NCI-H2081 treated with DMSO at 0.1 percent for 48 hours (cell line): Measurements from ENCODE around the gene PLCB3.

Experiments
- DNase-seq: peaks from one replicate; lab custom pipeline; 2025; lab: John Stamatoyannopoulos, UW

The PLCB3 gene

DNA sequence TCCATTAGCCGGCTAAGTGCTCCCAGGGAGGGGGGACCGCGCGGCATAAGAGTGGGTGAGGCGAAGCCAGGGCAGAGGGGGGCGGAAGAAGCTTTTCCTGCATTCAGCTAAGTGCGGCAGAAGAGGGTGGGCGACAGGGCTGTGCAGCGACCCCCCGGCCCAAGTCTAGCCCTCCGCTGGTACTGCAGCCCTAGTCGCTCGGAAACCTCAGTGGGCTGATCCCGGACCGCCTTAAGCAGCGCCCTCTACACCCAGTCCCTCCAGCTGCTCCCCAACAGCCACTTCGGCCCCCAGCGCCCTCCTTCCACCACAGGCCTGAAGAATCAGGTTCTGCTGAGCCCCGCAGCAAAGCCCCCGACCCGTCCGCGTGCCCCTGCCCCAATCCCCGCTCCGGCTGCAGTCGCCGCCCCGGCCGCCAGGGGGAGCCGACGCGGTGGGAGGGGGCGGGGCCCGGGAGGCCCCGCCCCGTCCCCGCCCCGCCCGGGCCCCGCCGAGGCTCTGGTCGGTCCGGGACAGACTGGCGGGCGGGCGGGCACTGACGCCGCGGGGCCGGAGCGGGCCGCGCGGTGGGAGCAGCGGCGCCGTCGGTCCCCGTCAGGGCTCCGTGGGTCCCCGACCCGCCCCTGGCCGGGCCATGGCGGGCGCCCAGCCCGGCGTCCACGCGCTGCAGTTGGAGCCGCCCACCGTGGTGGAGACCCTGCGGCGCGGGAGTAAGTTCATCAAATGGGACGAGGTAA lies at the start of gene PLCB3:
Gene PLCB3 (plus strand): TSS at position 515 of the 737 bp plus-strand sequence. CDS start 120 bp downstream, at position 635.
- no peak for DNase-seq

DNA sequence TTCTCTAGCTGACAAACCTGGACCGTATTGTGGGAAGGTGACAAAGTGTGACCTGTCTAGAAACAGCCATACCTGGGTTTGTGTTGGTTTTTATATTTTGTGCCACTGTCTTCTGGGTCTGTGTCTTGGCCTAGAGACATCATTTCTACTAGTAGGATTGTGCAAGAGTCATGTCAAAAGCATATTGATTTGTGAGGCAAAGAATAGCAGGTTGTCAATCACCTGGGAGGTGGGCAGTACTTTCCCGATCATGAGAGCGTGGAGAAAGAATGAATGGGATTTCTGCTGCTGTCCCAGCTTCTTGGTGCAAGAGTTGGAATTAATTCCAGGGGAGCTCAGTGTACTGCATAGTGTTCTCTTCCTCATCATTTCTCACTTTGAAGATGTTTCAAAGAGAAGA lies 49.8 kb upstream of the PLCB3 start:
- no peak for DNase-seq

DNA sequence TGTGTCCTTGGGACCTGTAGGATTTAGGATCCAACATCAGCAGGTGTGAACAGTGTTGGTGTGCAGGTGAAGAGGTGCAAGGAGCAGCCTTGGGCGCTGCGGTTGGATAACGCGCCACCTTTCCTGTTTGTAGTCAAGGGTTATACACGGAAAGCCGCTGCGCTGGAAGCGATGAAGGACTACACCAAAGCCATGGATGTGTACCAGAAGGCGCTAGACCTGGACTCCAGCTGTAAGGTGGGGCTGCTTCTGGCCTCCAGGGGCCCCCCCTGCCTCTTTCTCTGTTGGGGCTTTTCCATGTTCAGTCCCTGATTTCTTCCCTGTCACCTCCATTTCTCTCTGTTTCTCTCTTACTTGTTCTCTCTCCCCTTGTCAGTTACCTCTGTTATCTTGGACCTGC lies 48.3 kb upstream of the PLCB3 start:
- no peak for DNase-seq

DNA sequence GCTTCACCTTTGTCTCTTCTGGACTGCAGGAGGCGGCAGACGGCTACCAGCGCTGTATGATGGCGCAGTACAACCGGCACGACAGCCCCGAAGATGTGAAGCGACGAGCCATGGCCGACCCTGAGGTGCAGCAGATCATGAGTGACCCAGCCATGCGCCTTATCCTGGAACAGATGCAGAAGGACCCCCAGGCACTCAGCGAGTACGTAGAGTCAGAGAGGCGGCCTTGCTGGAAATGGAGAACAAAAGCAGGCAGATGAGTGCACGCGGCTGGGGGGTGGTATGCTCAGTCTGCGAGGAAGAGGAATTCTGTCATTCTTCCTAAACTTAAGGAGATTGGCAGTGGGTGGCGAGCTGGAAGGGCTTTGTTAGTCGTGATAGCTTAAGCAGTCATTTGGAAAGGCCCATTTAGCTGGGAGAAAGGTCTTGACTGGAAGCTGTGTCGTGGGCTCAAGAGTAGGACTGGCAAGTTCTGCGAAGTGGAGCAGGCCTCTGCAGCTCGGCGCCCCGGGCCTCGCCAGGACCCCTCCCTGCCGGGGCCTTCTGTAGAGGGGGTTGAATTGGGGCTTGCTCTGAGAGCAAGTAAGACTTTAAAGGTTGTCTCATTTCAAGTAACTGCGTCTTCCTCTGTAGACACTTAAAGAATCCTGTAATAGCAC lies 47.8 kb upstream of the PLCB3 start:
- no peak for DNase-seq

DNA sequence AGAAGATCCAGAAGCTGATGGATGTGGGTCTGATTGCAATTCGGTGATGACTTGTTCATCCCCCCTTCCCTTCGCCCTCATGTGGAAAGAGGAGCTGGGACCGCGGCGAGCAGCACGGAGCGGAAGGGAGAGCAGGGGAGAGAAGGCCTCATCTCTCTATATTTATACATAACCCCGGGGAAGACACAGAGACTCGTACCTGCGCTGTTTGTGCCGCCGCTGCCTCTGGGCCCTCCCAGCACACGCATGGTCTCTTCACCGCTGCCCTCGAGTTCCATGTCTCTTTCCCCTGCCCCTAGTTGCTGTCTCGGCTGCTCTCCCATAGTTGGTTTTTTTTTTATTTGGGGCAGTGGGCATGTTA lies 47.3 kb upstream of the PLCB3 start:
- no peak for DNase-seq

DNA sequence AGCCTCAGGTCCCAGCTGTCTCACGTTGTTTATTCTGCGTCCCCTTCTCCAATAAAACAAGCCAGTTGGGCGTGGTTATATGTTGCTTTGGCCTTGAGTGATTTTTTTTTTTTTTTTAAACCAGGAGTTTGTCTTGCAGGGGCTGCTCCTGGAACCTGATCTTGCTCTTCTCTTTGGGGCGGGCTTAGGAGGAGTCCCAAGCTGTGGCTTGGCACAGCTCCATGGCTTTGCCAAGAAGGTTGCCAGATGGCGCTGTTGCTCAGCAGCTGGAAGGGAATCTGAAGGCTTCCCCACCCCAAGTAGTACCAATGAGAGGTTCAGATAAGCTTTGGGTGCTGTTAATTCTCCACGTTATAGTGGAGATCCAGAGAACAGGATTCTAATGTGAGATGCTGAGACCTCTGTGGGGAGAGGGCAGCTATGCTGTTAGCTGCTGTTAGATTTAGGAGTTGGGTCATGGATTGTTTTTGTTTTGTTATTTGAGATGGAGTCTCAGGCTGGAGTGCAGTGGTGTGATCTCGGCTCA lies 46.8 kb upstream of the PLCB3 start:
- no peak for DNase-seq

DNA sequence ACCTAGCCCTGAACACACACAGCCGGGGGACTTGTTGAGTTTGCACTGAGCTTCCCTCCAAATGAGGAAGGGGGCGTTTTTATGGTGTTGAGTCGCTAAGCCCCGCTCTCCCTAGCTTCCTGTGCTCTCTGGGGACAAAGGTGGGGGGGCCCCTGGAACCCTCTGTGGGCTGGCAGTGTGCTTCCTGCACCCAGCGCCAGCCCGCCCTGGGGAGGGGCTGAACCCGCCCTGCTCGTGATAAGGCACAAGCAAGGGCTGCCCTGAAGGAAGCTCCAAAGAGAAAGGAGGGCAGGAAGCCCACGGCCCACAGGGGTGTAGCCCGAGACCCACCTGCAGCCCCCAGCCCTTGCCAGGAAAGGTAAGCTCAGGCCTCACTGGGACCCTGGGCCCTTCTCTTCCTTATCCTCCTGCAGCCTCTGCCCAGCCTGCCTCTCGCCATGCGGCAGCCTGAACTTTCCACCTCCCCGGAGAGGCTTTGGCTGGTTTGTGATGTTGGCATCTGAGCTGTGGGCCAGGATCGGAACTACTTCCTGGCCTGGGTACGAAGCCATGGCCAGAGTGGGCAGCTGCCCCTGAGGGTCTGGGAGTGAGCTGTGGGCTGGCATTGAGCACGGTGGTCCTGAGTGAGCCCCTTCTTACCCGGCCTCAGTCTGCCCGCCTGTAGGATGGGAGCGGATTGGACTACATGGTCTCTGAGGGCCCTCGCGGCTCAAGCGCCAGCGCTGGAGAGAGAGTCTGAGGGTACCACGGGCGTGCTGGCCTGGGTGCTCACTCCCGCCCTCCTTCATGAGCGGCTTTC lies 44.7 kb upstream of the PLCB3 start, which contains the start of gene FERMT3:
Gene FERMT3 (plus strand): TSS at position 265 of the 799 bp plus-strand sequence. CDS start 644 bp downstream, outside the sequence.
- no peak for DNase-seq

DNA sequence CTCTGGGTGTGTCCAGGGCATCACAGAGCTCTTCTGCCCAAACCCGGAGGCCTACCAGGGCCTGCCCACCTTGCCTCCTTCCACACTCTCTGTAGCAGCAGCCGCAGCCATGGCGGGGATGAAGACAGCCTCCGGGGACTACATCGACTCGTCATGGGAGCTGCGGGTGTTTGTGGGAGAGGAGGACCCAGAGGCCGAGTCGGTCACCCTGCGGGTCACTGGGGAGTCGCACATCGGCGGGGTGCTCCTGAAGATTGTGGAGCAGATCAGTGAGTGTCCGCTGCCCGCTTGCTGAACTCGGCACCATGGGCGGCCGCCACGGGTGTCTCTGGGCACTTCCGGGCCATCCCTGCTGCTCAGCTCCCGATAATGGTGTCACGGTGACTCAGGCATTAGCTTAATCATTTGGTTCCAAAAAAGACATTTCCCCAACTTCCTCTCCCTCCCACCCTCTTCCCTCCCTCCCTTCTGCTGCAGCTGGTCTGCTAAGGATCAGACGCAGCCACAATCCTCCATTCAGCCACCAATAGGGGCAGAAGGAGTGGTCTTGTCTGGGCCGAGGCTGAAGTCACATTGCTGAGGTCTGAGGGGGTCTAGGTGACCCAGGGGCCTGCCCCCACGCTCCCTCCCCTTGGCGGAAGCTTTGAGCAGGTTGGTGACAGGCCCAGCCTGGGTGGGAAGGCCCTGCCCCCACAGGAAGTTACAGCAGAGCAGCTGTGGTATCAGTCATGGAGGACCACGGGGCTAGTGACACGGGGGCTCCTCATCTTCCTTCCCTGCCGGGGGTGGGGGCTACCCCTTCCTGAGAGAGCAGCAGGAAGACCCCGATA lies 43.9 kb upstream of the PLCB3 start:
- DNase-seq: no peak

DNA sequence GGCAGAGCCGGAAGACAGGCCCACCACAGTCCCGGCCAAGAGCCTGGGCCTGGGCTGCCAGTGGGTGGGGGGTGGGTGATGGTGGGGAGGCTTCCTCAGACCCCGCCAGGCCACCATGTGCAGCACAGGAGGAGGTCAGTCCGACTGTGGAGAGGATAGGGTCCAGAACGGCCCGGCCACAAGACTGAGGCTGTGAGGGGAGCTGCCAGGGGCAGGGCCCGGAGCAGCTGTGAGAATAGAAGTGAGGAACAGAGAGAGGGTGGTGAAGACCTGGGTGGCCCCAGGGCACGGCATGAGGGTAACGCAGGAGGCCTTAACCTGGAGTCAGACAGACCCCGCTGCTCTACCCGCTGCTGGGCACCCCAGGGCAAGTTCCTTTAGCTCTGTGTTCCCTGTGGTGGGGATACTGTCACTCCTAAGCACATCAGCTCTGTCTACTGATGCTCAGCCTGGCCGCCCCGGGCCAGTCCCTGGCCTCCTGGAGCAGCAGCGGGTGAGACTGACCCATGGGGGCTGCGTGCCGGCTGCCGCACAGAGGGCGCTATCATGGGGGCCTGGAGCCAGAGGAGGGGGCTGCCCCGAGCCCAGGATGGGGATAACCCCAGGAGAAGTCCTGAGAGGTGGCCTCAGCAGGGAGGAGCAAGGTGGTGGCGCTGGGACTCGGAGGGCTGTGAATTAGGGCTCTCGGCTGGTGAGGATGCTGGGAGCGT lies 43.1 kb upstream of the PLCB3 start:
- no peak for DNase-seq

DNA sequence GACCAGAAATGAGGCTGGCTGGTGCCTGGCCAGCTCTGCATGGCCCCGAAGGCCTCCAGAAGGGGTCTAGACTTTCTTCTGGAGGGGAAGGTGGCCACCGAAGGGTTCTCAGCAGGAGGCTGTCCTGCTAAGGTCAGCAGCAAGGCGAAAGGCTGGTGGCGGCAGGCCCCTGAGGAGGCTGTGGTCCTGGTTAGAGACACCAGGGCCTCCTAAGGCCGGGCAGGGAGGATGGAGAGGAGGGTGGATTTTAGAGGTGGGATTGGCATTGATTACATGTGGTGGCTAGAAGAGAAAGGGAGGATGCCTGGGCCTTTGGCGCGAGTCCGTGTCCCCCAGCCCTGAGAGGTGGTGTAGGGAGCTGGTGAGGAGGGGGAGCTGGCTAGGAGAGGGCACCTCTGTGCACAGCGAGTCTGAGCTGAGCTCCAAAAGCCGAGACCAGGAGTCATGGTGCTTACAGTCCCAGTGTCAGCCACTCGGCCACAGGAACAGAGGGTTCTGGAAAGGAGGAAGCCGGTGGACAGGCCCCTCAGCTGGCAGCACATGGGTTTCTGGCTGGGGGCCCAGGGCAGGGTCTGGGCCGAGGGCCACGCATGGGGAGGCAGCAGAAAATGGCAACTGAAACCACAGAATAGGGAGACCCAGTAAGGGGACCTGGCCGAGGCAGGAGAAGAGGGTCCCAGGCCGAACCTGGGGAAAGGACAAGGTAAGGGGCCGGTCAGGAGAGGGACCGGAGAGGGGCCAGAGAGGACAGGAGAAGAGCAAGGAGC lies 42.4 kb upstream of the PLCB3 start:
- no peak for DNase-seq

DNA sequence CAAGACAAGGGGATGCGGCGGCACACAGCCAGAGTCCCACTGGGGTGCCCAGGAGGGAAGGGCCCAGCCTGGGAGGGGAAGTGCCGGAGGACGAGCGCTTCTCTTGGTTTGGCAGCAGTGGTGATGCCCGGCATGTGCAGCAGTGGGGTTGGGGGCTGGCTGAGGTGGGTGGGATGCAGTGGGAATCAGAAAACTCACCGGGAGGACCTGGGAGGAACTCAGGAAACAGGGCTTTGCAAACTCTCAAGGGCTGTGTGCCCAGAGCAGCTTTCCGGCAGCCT lies 41.8 kb upstream of the PLCB3 start:
- DNase-seq: no peak

DNA sequence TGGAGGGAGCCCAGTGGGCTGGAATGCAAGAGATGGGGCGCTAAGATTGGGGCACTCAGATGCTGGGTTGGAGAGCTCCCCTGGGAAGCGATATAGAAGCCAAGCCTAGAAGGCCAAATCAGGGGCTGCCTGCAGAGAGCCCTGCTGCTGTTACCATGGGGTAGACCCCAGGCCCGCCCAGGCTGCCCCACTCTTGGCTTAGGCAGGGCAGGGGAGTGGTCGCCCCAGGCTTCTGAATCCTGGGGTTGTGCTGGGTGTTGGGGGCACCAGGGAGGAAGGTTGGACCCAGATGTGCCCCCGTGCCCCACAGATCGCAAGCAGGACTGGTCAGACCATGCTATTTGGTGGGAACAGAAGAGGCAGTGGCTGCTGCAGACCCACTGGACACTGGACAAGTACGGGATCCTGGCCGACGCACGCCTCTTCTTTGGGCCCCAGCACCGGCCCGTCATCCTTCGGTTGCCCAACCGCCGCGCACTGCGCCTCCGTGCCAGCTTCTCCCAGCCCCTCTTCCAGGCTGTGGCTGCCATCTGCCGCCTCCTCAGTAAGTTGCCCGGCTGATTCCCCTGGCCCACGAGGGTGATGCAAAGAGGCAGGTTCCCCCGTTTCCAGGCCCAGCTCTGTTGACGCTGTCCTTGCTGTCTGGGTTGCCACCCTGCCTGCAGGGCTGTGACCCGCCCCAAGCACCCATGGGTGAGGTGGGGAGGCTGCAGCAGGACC lies 40.9 kb upstream of the PLCB3 start:
- no peak for DNase-seq

DNA sequence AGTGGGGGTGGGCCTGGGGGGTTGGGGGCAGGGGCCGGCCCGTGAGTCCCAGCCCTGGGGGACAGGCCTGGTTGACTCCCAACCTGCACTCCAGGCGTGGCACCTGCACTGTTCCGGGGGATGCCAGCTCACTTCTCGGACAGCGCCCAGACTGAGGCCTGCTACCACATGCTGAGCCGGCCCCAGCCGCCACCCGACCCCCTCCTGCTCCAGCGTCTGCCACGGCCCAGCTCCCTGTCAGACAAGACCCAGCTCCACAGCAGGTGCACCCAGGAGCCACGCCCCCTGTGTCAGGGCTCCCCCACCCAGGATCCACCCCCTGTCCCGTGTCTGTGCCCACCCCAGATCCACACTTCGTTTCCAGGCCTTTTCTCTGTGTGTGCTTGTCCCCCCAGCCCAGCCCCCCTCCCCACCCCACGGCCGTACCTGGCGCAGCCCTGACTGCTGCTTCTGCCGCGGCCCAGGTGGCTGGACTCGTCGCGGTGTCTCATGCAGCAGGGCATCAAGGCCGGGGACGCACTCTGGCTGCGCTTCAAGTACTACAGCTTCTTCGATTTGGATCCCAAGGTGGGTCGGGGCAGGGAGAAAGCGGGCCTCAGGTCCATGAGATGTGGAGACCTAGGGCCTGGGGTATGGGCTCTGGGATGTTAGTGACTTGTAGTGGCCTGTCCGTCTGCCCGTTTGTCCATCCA lies 40.0 kb upstream of the PLCB3 start:
- DNase-seq: no peak

DNA sequence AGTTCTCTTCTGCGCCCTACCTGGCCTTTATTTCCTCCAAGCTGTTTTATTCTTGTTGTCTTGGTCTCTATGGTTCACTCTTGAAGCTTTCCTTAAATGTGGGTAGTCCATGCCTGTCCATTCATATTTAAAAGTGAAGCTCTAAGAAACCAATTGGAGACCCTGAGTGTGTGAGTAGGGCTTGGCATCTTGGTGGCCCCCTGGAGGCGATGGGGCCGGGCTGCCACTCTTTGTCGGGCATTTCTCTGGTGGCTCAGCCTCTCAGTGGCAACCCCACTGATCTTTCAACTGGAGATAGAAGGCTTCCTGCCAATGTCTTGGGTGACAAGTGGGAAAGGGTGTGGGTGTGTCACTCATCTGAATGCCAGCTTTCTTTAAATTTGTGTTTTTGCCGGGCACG lies 34.5 kb upstream of the PLCB3 start:
- DNase-seq: no peak

DNA sequence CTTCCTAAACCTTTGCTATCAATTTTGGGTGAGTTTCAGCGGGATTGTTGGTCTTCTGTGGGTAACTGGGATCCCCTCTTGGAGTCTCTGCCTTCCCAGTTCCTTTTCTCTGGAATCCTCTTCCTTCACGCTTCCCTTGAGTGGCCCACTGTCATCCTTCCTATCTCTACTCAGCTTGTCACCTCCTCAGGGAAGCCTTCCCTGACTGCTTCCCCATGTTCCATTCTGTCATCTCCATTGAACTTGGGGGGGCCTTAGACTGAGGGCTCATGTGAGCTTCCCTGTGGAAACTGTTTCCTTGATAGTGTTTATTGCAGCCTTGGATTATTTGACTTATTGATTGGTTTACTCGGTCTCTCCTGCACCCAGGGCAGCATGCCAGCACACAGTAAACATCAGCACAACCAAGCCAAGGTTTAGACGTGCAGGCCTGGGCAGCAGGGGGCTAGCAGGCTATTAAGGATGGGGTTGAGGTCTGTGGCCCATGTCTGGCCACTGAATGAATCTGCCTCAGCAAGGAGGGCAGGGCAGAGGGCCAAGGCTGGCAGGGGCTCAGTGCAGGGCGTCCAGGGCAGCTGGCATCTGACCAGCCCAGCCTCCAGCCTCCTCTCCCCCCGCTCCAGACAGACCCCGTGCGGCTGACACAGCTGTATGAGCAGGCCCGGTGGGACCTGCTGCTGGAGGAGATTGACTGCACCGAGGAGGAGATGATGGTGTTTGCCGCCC lies 32.5 kb upstream of the PLCB3 start:
- DNase-seq: no peak

DNA sequence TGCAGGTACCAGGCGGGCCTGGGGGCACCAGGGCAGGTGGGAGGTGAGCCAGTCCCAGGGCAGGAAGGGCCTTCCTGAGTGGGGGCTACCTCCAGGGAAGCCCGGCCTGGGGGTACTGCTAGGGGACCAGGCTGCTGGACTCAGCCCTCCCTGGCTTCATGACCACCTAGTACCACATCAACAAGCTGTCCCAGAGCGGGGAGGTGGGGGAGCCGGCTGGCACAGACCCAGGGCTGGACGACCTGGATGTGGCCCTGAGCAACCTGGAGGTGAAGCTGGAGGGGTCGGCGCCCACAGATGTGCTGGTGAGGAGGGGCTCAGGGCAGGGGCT lies 32.0 kb upstream of the PLCB3 start:
- DNase-seq: no peak

DNA sequence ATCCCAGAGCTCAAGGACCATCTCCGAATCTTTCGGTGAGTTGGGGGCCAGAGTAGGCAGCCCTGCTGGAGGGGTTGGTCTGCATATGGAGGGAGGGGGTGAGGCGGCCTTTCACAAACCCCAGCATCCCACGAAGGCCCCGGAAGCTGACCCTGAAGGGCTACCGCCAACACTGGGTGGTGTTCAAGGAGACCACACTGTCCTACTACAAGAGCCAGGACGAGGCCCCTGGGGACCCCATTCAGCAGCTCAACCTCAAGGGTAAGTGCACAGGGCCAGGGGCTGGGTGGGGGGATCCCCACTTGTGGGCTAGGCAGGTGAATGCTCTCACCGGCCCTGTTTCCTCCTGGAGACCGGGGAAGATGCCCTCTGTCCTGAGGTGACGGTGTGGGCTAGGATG lies 31.6 kb upstream of the PLCB3 start:
- DNase-seq: no peak

DNA sequence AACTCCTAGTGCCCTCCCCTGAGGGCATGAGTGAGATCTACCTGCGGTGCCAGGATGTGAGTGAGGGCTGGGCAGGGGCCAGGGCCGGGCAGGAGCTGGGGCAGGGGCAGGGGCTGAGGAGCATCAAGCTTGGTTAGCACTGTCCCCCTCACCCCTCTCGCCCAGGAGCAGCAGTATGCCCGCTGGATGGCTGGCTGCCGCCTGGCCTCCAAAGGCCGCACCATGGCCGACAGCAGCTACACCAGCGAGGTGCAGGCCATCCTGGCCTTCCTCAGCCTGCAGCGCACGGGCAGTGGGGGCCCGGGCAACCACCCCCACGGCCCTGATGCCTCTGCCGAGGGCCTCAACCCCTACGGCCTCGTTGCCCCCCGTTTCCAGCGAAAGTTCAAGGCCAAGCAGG lies 31.1 kb upstream of the PLCB3 start:
- DNase-seq: no peak

DNA sequence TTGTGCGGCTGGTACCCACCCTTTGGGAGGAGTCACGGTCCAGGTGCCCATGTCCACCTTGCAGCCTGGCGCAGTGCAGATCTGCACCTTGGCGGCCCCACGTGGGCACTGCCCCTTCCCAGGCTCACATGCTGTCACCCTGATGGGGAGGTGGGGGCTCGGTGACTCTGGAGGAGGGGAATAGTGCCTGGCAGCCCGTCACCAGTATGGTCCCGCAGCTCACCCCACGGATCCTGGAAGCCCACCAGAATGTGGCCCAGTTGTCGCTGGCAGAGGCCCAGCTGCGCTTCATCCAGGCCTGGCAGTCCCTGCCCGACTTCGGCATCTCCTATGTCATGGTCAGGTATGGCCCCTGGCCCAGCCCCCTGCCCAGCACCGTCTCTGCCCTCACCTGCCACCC lies 30.5 kb upstream of the PLCB3 start:
- no peak for DNase-seq
